HK-2 (cell line): ENCODE measurements around the gene TSR1.
"Not testable (repeated sequence)": the region's sequence is repeated elsewhere in the genome, so short reads cannot be mapped to it uniquely, and the experiment has no call there.

ENCODE experiments used
- DNase-seq: peaks from one replicate; pipeline ENCODE4 v3.0.0-alpha.2; 2018; ENCODE audit not compliant: unreplicated experiment

Gene TSR1

DNA sequence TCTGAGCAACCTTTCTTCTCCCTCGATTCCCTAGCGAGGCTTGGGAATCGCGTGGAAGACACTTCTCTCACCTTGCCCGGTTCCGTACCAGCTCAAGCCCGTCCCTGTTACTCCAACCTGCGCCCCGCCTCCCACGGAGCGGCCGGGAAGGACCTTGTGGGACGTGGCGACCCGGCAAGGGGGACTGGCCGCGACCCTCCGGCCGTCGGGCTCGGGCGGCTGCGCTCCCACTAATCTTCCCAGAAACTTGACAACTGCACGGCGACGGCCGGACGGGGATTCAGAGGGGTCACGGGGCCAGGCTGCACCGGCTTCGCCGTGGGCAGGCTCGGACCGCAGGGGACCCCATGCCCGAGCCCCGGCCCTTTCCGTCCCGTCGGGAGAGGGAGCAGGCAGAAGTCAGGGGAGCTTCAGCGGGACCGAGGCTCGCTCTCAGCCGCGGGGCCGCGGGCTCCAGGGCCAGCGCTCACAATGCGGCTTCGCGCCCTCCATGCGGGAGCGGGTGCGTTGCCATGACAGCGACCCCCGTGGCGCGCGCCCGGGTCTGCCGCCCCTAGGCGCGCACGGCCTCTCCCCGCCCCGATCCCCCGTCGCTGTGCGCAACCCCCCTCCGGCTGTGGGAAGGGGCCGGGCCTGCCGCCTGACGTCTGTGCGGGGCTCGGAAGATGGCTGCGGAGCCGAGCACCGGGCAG, 741 bp upstream of the TSR1 start, which contains the start of gene SGSM2:
TSS of gene SGSM2 (plus strand) at position 650 of the 692 bp plus-strand sequence. CDS start 188 bp downstream, outside the sequence.
- DNase-seq, result peak; percentile 56

DNA sequence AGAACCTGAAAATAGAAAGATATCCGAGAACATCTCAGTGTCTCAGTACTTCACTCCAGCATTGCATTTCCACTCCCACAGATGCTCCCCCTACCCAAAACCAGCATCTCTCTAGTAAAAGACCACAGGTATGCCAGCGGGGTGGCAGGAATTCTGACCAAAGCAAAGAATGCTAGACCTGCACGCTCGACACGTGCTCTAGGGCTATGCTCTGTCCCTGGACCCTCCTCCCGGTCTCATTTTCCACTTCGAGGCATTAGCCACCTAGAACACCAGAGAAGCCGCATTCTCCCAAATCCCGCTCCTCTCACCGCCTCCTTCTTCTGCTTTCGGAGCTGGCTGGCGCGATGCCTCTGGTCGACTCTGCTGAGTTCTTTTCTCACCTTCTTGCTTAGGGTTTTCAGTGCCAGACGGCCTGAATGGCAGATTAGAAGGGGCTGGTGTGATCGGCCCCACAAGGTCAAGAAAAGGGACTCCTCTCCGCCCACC, 487 bp downstream of the TSR1 start:
- peak; percentile 48 for DNase-seq

DNA sequence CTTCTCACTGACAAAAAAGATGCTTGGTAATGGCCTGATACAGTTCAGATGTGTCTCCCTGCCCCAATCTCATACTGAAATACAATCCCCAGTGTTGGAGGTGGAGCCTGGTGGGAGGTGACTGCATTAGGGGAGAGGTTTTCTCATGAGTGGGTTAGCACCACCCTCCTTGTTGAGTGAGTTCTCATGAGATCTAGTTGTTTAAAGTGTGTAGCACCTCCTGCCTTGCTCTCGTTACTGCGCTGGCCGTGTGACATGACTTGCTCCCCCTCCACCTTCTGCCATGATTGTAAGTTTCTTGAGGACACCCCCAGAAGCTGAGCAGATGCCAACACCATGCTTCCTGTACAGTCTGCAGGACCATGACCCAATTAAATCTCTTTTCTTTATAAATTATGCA, 5.0 kb downstream of the TSR1 start:
- no peak for DNase-seq

DNA sequence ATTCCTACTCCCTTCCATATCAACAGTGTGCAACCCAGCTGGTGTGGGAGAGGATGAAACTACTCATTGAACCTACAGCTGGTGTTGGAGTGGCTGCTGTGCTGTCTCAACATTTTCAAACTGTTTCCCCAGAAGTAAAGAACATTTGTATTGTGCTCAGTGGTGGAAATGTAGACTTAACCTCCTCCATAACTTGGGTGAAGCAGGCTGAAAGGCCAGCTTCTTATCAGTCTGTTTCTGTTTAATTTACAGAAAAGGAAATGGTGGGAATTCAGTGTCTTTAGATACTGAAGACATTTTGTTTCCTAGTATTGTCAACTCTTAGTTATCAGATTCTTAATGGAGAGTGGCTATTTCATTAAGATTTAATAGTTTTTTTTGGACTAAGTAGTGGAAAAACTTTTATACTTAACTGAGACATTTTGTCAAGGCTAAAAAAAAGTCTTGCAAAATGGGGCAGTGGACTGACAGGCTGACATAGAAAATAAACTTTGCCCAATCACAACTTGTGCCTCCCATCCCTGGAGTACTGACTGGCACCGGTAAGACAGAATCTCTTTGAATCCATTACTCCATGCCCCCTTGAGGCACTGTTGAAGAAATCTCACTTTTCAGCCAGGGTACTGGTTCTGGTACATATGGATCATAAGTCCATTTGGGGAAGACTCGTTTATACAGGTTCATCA, 12.5 kb downstream of the TSR1 start:
- no peak for DNase-seq

DNA sequence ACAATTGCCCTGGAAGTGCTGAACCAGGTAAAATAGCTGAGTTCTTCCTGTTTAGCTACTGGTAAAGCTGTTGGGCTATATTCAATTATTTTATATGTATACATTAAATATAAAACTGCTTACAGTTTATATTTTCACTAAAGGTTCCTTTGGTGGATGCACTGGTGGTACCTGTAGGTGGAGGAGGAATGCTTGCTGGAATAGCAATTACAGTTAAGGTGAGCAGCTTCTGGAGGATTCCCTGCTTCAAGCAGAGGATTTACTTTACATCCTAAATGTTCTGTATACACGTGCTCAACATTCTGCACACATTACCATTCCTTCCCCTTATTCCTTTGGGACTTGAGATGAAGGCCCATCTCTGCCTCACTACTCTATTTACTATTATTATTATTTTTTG, 14.9 kb downstream of the TSR1 start:
- no peak for DNase-seq

DNA sequence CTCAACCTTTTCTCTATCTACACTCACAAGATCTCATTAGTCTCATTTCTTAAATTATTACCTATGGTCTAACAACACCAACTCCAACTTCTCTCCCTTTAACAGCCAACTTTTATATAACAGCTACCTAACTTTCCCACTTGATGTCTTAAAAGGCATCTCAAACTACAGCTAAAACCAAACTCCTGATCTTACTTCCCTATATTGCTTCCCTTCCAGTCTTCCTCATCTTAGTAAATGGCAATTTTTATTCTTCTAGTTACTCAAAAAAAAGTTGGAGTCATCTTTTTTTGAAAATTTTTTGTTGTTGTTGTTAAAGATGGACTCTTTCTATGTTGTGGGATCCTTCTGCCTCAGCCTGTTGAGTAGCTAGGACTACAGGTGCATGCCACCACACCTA, 17.2 kb downstream of the TSR1 start:
- DNase-seq, result no peak

DNA sequence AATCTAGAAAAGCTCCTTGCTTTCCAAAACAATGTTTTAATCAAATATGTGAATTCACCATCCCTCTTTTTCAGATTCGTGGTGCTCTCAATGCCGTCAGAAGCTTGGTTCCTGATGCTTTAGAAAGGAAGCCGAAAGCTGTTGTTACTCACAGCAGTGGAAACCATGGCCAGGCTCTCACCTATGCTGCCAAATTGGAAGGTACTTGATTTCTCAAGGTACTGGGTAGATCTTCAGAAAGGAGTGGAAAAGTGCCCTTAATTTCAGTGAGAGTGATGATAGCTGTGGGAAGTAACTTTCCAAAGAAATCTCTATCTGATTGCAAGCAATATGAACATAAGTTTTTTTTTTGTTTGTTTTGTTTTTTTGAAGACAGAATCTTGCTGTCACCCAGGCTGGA, 18.5 kb downstream of the TSR1 start:
- DNase-seq, result no peak

DNA sequence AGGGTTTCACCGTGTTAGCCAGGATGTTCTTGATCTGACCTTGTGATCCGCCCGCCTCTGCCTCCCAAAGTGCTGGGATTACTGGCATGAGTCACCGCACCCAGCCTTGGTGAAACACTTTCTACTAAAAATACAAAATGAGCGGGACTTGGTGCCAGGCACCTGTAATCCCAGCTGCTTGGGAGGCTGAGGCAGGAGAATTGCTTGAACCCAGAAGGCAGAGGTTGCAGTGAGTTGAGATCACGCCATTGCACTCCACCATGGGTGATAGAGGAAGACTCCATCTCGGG, 19.4 kb downstream of the TSR1 start:
- not testable (repeated sequence) for DNase-seq

DNA sequence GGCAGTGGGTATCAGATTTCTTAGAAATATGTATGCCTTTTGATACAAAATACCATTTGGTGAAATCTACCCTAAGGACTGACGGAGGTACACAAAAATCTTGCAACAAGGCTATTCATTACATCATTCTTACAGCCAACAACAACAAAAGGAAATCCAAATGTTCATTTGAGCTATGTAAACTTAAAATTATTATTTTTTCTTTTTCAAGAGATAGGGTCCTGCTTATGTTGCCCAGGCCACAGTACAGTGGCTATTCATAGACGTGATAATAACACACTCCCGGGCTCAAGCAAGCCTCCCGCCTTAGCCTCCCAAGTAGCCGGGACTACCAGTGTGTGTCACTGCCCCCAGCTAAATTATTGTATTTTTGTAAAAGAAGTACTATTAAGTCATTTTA, 23.5 kb downstream of the TSR1 start:
- no peak for DNase-seq

DNA sequence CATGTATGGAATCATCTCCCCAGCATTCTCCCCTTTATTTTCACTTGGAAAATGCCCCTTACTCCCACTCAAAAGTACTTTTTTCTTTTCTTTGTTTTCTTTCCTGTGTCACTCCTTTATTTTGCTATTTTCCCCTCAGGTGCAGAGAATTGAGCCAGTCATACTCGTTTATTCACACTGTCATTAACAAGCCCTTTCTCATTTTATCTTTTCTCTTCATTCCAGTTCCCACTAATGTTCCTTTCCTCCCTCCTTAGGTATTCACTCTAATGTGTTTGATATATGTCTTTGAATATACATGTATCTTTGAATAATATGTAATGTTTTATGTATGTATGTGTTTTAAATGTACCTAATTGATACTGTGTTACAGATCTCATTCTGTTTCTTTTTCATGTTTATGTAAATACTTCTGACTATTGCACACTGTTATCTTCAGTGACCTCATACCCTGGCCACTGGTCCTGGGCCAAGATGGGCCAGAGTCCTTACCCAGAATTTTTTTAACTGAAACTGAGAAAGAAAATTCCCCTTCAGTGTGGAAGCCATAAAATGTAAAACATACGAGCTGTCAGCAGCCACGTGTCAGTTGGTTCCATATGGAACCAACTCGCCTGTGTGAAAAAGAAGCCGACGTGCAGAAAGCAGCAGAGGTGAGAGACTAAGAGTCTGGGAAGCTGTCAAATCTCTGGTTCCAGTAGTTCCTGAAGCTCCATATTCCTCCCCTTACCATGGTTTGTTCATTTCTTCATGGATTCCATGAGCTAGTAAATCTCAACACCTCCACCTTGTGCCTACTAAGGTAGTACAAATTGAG, 26.7 kb downstream of the TSR1 start:
- no peak for DNase-seq

DNA sequence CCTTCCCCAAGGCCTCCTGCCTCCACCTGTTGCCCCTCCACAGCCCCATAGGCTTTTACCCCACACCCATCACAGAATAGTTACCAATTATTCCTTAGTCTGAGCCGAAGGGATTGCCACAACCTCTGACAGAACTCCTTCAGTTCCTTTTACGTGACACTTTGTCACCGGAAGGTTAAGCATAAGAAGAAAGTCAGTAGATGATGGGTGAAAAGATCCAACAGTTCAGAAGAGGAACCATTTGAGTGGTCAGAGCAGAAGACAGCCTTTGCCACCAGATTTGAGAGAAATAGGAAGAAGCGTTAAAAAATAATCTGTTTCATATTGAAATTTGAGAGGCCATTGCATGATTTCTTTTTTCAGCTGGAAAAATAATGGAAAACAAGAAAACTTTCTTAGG, 31.3 kb downstream of the TSR1 start:
- no peak for DNase-seq

DNA sequence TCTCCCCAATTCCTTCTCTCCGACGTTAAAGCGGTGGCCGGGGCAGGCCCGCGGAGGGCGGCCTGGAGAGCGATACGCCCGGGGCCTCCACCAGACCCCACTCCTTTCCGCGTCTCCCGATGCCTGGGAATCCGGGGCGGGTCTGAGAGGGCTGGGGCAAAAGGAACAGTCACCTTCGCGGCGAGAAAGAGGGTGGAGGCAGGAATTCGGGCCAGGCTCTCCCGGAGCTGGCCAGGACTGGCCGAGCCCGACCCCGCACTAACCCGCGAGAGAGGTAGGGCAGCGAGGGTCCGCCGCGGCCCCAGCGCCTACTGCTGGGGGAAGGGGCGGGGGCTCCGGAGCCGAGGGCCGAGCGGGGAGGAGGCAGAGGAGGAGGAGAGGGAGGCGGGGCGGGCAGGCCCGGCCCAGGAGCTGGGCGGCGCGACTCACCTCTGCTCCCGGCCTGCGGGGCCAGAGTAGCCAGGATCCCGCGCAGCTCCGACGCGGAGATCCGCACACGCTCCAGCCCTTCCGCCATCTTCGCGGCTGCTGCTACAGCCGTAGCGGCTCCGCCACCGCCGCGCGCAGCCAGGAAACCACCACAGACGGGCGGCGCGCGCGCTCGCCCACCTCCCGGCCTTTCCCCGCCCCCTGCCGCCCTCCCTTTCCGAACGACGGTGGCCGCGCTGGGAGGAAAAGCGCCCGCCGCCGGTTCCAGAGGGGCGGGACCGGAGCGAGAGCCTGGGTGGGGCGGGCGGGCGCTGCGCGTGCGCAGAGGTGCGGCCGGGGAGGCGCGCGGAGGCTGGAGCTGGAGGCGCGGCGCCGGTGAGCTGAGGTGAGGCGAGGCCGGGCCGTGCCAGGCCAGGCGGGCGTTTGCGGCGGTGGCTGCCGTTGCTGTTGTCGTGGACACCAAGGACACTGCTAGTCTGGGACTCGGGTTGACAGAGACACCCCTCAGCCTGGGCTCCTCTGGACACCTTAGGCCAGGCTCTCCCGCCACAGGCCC, 32.8 kb downstream of the TSR1 start, which contains the start of the genes SMG6 and SRR:
TSS of gene SMG6 (minus strand) at position 582 of the 985 bp plus-strand sequence. CDS start at position 517, 65 bp downstream.
TSS of gene SRR (plus strand) at position 747 of the 985 bp plus-strand sequence. CDS start 11,611 bp downstream, outside the sequence.
- DNase-seq, result peak; percentile 95

DNA sequence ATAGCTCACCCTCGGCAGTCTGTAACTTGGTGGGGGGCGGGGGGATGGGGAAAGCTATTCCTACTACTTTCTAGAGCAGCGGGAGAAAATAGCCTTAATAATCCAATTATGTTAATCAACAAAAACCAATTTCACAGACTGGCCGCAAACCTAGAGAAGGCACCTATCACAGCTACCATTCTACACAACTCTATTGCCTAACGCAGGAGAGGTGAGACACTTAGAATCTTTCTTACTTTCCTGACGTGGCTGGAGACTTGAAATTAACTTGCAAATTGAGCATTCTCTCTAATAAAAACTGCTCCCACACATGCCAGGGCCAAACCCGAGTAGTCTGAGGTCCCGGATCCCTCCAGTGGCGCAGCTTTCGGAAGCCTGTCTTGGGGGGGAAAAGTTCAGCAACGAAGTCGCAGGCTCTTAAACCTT, 33.5 kb downstream of the TSR1 start:
- DNase-seq, result no peak

DNA sequence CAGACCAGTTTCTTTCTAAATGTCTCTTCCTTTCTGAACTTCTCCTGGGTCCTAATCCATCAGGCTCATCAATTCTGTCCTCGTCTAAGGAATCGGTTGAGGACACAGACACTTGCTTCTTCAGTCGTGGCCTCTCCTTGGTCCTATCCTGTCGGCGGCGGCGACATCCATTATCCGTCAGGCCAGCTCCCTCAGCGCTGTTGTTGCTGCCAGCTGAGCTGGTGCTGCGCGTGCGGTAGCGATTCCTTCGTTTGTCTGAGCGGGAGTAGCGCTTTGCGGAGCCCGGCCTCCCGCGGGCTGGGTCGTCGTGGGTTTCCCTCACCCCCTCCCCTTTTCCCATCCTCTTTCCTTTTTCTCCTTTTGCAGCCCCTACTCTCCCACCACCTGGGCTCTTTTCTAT, 36.5 kb downstream of the TSR1 start:
- no peak for DNase-seq

DNA sequence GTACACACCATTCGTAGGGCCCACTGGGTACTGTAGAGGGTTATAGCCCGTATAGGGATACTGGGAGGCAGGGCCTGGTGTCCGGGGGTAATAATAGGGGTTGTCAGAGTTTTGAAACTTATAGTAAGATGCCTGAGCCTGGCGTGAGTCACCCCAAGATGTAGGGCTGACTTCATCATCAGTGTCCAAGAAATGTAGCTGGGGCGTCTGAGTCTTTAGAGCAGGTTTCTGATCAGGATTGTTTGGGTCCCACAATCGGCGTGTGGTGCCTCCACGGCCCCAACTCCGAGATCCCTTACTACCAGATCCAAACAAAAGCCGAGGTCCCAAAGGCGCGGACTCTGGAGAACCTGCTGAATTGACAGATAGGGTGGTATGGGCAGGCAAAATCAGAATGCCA, 37.1 kb downstream of the TSR1 start:
- no peak for DNase-seq

DNA sequence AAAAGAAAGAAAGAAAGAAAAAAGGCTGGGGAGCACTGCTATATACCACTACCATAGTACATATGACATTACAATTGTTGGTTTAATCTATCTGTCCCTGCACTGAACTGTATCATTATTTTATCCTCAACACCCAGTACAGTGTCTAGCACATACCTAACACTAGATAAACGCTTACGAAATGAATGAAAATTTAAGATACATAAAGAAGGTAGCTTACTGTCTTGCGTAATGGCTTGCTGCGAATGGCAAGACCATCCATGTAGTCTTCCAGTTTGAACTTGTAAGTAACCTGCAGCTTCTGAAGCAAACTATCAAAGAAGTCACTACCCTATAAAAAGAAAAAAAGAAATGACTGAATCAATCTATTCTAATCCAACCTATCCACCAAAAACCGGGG, 39.2 kb downstream of the TSR1 start:
- DNase-seq, result no peak

DNA sequence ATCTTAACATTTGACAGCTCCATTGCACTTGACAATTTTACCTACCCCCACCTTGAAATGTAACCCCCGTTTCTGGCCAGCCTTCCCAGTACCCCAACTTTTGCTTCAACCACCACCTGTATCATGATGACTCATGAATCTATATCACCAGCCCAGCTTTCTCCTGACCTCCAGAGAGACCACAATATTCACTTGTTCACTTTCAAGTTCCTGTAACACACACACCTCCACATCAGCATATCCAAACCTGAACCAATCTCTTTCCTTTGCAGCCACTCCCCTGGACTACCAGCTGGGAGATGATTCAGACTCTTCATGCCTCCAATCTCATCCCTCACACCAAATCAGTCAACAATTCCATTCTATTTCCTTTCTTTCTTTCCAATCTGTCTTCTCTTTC, 40.7 kb downstream of the TSR1 start:
- DNase-seq, result no peak

DNA sequence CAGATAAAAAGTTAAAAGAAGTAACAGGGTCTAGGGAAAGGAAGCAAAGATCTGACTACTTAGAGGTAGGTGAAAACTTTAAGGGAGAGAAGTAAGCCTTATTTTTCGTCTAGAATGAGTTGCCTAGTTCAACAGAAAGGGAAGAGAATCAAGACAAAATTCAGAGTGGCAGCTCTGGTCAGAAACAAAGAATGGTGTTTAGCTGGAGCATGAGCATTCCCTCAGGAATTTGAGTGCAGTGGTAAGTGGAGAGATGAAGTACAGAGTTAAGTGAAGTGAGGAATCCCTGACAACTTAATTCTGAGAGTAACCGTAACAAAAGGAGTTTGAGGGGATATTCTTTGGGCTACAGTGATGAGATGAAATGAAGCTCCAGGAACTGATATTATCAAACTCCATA, 44.2 kb downstream of the TSR1 start:
- DNase-seq, result no peak

DNA sequence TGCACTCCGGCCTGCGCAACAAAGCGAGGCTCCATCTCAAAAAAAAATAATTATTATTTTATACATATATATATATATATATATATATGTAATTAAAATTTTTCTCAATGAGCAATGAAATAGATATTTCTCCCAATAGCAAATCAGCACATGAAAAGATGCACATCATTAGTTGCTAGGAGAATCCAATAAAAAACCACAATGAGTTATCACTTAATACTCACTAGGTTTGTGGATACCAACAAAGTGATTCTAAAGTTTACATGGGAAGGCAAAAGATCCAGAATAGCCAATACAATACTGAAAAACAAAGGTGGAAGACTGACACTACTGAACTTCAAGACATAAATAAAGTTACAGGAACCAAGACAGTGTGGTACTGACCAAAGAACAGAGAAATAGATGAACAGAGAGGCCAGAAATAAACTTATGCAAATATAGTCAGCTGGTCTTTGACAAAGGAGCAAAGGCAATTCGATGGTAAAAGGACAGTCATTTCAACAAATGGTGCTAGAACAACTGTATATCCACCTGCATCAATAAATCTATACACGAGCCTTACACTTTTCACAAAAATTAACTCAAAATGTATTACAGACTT, 46.3 kb downstream of the TSR1 start:
- DNase-seq, result no peak

DNA sequence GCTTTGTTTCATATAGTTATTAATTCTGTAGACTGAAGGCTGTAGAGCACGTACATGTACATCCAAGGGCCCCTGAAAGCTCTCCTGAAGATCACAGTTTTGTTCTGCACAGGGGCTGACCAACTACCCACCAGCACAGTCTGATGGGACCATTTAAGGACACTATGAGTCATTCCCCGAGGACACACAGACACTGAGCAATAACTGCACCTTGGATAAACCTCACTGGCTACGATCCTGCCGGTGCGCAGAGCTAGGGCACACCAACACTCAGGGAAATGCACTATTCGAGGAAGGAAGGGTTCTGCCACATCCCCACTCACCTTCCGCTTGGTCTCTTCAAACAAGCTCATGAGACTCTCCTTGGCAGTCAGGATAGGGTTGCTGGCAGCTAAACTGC, 53.0 kb downstream of the TSR1 start:
- DNase-seq, result no peak
